HepG2 (cell line): Measurements from ENCODE around the gene PCNT. TPM values are rescaled to one million over a fixed set of nuclear protein-coding genes. Genes with fewer than 3 reads are reported as not detected.
A peak's percentile ranks its signal among the peaks of the same experiment; 100 is the strongest.

ENCODE experiments used
- AHR ChIP-seq: IDR thresholded peaks from 2 replicates; pipeline ENCODE4 v1.6.1; 2018; ENCODE audit warnings: missing genetic modification reagents, missing compliant biosample characterization
- BHLHE40 ChIP-seq: IDR thresholded peaks from 2 replicates; pipeline ENCODE4 v1.6.1; 2011; ENCODE audit warnings: low read length, improper control_type of control experiment
- CHCHD3 ChIP-seq: sonication (generic); formaldehyde crosslinking; IDR thresholded peaks from 2 replicates; pipeline ENCODE4 v1.8.0; 2022; ENCODE audit warnings: mild to moderate bottlenecking, missing genetic modification reagents, moderate library complexity
- DR1 ChIP-seq: sonication (generic); formaldehyde crosslinking; IDR thresholded peaks from 2 replicates; pipeline ENCODE4 v1.8.0; 2021; ENCODE audit warnings: mild to moderate bottlenecking, missing genetic modification reagents, inconsistent platforms
- EEA1 ChIP-seq: sonication (generic); formaldehyde crosslinking; IDR thresholded peaks from 2 replicates; pipeline ENCODE4 v1.5.1; 2020; ENCODE audit warnings: mild to moderate bottlenecking, missing genetic modification reagents, borderline replicate concordance
- IRX3 ChIP-seq: sonication (generic); formaldehyde crosslinking; IDR thresholded peaks from 2 replicates; pipeline ENCODE4 v1.8.1; 2023; ENCODE audit warnings: mild to moderate bottlenecking, low read depth, missing genetic modification reagents, borderline replicate concordance
- MEIS2 ChIP-seq: sonication (generic); formaldehyde crosslinking; IDR thresholded peaks from 2 replicates; pipeline ENCODE4 v1.9.0; 2021; ENCODE audit warnings: mild to moderate bottlenecking, missing genetic modification reagents
- SIN3B ChIP-seq: fragments of 150-350 bp; IDR thresholded peaks from 2 replicates; pipeline ENCODE4 v1.6.1; 2014; ENCODE audit warnings: low read length
- ZNF317 ChIP-seq: sonication (generic); formaldehyde crosslinking; IDR thresholded peaks from 2 replicates; pipeline ENCODE4 v1.5.0; 2020; ENCODE audit warnings: mild to moderate bottlenecking, missing genetic modification reagents
- polyA plus RNA-seq, 8 experiments: library from polyadenylated mRNA; depleted of rRNA in 3 of 8; stranded (reverse) in 7 of 8; unstranded in 1 of 8; fragments of >200 nt; fragmentation: Illumina TruSeq in 4 of 8; extraction: Trizol in 4 of 8; gene quantifications; 2 replicates each; pipeline versions ENCODE4 v1.2.1 to v1.2.3, GENCODE V29; 2011 to 2016; ENCODE audit warnings: low read depth in 4 of 8, missing spikeins in 1 of 8, mixed read lengths in 1 of 8; ENCODE audit not compliant: insufficient read depth in 1 of 8
- total RNA-seq, 5 experiments: library from RNA; depleted of rRNA; stranded (reverse); fragments of >200 nt; fragmentation: Illumina TruSeq; extraction: Trizol; gene quantifications; 2 replicates each; pipeline ENCODE4 v1.2.3, GENCODE V29; 2016; ENCODE audit warnings: low read depth in 1 of 5
- TF ChIP-seq, protein P1 (sequence below): sonication (generic); formaldehyde crosslinking; IDR thresholded peaks from 2 replicates; pipeline ENCODE4 v1.5.1; 2020; ENCODE audit warnings: mild to moderate bottlenecking, missing genetic modification reagents, moderate library complexity
- TF ChIP-seq, protein P2 (sequence below): sonication (generic); formaldehyde crosslinking; IDR thresholded peaks from 2 replicates; pipeline ENCODE4 v1.4.0; 2020; ENCODE audit warnings: missing genetic modification reagents, borderline replicate concordance
- TF ChIP-seq, protein P3 (sequence below): sonication (generic); formaldehyde crosslinking; IDR thresholded peaks from 2 replicates; pipeline ENCODE4 v1.4.0; 2020; ENCODE audit warnings: mild to moderate bottlenecking, missing genetic modification reagents

The PCNT gene
- total and polyA plus RNA-seq, 2 of the 13 experiments (the other 11 are each of a cell fraction or from before 2014, with no cell fraction given): 5.6 to 12.4 TPM

DNA sequence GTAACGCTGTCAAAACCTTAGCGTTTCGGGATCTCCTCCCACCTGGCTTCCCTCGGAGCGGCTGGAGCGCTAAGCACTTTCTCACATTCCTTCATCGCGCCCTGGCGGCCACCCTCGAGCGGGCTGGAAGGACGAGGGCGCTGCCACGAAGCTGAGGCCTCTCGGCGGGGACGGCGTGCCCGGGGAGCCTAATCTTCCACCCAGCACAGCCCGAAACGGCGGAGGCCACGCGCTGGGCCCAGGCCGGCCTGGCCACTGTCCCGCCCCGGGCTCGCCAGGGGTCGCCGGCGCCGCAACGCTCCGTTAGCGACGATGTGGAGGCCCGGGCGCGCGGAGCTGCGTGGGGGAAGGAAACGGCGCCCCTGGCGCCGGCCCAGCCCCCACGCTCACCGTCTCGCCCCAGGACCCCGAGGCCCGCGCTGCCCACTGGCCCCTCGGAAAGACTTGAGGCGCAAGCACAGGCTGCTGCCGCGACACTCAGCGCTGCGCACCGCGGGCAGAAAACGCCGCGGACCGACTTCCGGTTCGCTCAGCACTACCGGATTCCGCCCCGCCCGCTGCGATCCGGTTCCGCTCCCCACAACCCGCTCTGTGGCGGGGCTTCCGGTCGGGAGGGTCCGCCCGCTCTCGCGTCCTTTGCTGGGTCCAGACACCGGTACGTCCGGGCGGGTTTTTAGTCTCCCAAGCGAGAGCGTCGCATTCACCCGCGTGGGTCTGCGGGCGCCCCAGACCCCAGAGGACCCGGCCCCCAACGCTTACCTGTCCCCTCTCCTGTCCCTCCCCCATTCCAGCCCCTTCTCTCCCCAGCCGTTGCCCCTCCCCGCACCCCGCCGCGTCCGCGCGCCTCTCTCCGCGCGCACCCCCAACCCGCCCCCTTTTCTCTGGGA is 38.0 kb upstream of the PCNT start, which contains the start of gene YBEY (continued):
- TF ChIP-seq, protein P1, sequence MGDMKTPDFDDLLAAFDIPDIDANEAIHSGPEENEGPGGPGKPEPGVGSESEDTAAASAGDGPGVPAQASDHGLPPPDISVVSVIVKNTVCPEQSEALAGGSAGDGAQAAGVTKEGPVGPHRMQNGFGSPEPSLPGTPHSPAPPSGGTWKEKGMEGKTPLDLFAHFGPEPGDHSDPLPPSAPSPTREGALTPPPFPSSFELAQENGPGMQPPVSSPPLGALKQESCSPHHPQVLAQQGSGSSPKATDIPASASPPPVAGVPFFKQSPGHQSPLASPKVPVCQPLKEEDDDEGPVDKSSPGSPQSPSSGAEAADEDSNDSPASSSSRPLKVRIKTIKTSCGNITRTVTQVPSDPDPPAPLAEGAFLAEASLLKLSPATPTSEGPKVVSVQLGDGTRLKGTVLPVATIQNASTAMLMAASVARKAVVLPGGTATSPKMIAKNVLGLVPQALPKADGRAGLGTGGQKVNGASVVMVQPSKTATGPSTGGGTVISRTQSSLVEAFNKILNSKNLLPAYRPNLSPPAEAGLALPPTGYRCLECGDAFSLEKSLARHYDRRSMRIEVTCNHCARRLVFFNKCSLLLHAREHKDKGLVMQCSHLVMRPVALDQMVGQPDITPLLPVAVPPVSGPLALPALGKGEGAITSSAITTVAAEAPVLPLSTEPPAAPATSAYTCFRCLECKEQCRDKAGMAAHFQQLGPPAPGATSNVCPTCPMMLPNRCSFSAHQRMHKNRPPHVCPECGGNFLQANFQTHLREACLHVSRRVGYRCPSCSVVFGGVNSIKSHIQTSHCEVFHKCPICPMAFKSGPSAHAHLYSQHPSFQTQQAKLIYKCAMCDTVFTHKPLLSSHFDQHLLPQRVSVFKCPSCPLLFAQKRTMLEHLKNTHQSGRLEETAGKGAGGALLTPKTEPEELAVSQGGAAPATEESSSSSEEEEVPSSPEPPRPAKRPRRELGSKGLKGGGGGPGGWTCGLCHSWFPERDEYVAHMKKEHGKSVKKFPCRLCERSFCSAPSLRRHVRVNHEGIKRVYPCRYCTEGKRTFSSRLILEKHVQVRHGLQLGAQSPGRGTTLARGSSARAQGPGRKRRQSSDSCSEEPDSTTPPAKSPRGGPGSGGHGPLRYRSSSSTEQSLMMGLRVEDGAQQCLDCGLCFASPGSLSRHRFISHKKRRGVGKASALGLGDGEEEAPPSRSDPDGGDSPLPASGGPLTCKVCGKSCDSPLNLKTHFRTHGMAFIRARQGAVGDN (CRISPR knock-in tag): peak; percentile 93
- TF ChIP-seq ZNF317 (CRISPR knock-in tag) (0 out of 2 replicates have a peak, but pooled peaks have one; percentile 12), IRX3 (CRISPR knock-in tag) (peak; percentile 94; the same call in 1 of the 2 replicates), EEA1 (CRISPR knock-in tag) (peak; percentile 90), BHLHE40 (no peak), MEIS2 (CRISPR knock-in tag) (peak; percentile 45; the same call in 1 of the 2 replicates), SIN3B (peak; percentile 67; the same call in 1 of the 2 replicates), CHCHD3 (CRISPR knock-in tag) (peak; percentile 89), DR1 (0 out of 2 replicates have a peak, but pooled peaks have one; percentile 54), AHR (CRISPR knock-in tag) (peak; percentile 55; the same call in 1 of the 2 replicates)
- TF ChIP-seq, protein P2, sequence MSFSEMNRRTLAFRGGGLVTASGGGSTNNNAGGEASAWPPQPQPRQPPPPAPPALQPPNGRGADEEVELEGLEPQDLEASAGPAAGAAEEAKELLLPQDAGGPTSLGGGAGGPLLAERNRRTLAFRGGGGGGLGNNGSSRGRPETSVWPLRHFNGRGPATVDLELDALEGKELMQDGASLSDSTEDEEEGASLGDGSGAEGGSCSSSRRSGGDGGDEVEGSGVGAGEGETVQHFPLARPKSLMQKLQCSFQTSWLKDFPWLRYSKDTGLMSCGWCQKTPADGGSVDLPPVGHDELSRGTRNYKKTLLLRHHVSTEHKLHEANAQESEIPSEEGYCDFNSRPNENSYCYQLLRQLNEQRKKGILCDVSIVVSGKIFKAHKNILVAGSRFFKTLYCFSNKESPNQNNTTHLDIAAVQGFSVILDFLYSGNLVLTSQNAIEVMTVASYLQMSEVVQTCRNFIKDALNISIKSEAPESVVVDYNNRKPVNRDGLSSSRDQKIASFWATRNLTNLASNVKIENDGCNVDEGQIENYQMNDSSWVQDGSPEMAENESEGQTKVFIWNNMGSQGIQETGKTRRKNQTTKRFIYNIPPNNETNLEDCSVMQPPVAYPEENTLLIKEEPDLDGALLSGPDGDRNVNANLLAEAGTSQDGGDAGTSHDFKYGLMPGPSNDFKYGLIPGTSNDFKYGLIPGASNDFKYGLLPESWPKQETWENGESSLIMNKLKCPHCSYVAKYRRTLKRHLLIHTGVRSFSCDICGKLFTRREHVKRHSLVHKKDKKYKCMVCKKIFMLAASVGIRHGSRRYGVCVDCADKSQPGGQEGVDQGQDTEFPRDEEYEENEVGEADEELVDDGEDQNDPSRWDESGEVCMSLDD (CRISPR knock-in tag): 0 out of 2 replicates have a peak, but pooled peaks have one; percentile 42
- TF ChIP-seq, protein P3, sequence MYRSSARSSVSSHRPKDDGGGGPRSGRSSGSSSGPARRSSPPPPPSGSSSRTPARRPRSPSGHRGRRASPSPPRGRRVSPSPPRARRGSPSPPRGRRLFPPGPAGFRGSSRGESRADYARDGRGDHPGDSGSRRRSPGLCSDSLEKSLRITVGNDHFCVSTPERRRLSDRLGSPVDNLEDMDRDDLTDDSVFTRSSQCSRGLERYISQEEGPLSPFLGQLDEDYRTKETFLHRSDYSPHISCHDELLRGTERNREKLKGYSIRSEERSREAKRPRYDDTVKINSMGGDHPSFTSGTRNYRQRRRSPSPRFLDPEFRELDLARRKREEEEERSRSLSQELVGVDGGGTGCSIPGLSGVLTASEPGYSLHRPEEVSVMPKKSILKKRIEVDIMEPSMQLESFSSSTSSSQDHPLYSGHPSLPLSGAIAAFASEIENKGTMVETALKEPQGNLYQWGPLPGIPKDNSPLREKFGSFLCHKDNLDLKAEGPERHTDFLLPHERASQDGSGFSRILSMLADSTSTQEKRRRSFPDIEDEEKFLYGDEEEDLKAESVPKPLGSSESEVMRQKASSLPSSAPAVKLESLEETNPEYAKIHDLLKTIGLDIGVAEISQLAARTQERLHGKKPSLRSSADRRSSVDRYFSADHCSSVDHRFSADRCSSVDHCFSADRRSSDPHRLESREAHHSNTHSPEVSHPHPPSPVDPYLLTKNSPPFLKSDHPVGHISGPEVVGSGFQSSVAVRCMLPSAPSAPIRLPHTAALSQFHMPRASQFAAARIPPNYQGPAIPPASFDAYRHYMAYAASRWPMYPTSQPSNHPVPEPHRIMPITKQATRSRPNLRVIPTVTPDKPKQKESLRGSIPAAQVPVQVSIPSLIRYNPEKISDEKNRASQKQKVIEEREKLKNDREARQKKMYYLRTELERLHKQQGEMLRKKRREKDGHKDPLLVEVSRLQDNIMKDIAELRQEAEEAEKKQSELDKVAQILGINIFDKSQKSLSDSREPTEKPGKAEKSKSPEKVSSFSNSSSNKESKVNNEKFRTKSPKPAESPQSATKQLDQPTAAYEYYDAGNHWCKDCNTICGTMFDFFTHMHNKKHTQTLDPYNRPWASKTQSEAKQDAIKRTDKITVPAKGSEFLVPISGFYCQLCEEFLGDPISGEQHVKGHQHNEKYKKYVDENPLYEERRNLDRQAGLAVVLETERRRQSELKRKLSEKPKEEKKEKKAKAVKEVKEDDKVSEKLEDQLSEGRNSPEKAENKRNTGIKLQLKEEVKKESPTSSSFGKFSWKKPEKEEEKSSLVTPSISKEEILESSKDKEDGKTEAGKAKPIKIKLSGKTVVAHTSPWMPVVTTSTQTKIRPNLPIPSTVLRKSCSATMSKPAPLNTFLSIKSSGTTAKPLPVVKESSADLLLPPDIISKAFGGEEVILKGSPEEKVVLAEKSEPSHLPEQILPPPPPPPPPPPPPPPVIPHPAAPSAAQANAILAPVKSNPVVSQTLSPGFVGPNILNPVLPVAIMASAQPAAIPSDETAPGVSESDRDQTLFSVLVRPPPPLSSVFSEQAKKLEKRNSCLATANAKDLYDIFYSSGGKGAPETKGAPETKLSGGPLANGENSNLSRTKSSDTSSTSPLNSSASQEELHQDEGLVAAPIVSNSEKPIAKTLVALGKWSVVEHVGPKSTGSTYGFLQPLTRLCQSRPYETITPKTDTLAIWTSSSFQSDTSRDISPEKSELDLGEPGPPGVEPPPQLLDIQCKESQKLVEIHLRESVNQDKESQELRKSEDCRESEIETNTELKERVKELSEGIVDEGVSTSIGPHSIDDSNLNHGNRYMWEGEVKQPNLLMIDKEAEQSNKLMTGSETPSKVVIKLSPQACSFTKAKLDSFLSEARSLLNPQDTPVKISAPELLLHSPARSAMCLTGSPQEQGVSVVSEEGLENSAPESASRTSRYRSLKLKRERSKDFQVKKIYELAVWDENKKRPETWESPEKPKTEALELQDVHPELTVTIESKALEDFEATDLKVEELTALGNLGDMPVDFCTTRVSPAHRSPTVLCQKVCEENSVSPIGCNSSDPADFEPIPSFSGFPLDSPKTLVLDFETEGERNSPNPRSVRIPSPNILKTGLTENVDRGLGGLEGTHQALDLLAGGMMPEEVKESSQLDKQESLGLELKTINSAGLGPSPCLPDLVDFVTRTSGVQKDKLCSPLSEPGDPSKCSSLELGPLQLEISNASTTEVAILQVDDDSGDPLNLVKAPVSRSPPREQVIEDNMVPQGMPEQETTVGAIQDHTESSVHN: 0 out of 2 replicates have a peak, but pooled peaks have one; percentile 23
